Measurements from ENCODE around the gene JUND. TPM values are rescaled to one million over a fixed set of nuclear protein-coding genes. Genes with fewer than 3 reads are reported as not detected.

JUND gene
- total RNA-seq, 2 donors from 2014 or later: 643 to 922 TPM

GRCh38 chr19:18234194-18234593, 47.2 kb downstream of the JUND start:
- no peaks in the 10 kb centered on the region for H3K27me3 ChIP-seq (replicated peaks; ENCODE audit: insufficient read depth)
- no peak overlapping the region for H3K4me3 ChIP-seq
- no peak overlapping the region for H3K27ac ChIP-seq
- no peak for TF ChIP-seq CTCF (IDR thresholded peaks at IDR 0.05)
- H3K4me1 ChIP-seq (ENCODE audit: control insufficient read depth in 1 of 2, low read depth in 2 of 2): no peaks in the 10 kb centered on the region
- DNase-seq (ENCODE audit: low spot score): no peak
- peaks cover 6% of the 10 kb centered on the region for H3K9me3 ChIP-seq
- no peak for ATAC-seq (ENCODE audit: insufficient number of reproducible peaks, low FRiP score, low read depth)
- H3K36me3 ChIP-seq: no peaks in the 10 kb centered on the region

- TF ChIP-seq CTCF (IDR thresholded peaks at IDR 0.05): no peak
- DNase-seq (ENCODE audit: low spot score) (no peak), ATAC-seq (ENCODE audit: insufficient number of reproducible peaks, low FRiP score, low read depth) (no peak)
- no peak overlapping the region for H3K4me3 ChIP-seq
- no peaks in the 10 kb centered on the region for H3K27me3 ChIP-seq (replicated peaks; ENCODE audit: insufficient read depth)
- H3K9me3 ChIP-seq: peaks cover 6% of the 10 kb centered on the region
- H3K27ac ChIP-seq: no peak overlapping the region
- H3K4me1 ChIP-seq (ENCODE audit: control insufficient read depth in 1 of 2, low read depth in 2 of 2): no peaks in the 10 kb centered on the region
- H3K36me3 ChIP-seq: no peaks in the 10 kb centered on the region
These were observed 48.1 kb downstream of the JUND start for GRCh38 chr19:18233224-18233825.

- no peak overlapping the region for H3K4me3 ChIP-seq
- H3K27me3 ChIP-seq (replicated peaks; ENCODE audit: insufficient read depth): no peaks in the 10 kb centered on the region
- H3K4me1 ChIP-seq (ENCODE audit: control insufficient read depth in 1 of 2, low read depth in 2 of 2): peaks cover 0 to 5% of the 10 kb centered on the region in 2 donors
- peaks cover 6% of the 10 kb centered on the region for H3K9me3 ChIP-seq
- no peak overlapping the region for H3K27ac ChIP-seq
- H3K36me3 ChIP-seq: no peaks in the 10 kb centered on the region
- DNase-seq (ENCODE audit: low spot score) (no peak), ATAC-seq (ENCODE audit: insufficient number of reproducible peaks, low FRiP score, low read depth) (no peak)
- TF ChIP-seq CTCF (IDR thresholded peaks at IDR 0.05): no peak
These were observed 48.7 kb downstream of the JUND start for GRCh38 chr19:18232540-18233223.

- no peak overlapping the region for H3K27ac ChIP-seq
- H3K4me3 ChIP-seq: no peak overlapping the region
- DNase-seq (ENCODE audit: low spot score) (no peak), ATAC-seq (ENCODE audit: insufficient number of reproducible peaks, low FRiP score, low read depth) (no peak)
- H3K36me3 ChIP-seq: no peaks in the 10 kb centered on the region
- H3K9me3 ChIP-seq: peaks cover 6% of the 10 kb centered on the region
- H3K27me3 ChIP-seq (replicated peaks; ENCODE audit: insufficient read depth): peaks cover 4% of the 10 kb centered on the region
- peaks cover 0 to 5% of the 10 kb centered on the region in 2 donors for H3K4me1 ChIP-seq (ENCODE audit: control insufficient read depth in 1 of 2, low read depth in 2 of 2)
- TF ChIP-seq CTCF (IDR thresholded peaks at IDR 0.05): no peak
These were observed 49.6 kb downstream of the JUND start for GRCh38 chr19:18231775-18232174.

GRCh38 chr19:18230941-18231734, 50.3 kb downstream of the JUND start:
- H3K27ac ChIP-seq: no peak overlapping the region
- DNase-seq (ENCODE audit: low spot score): no peak
- H3K4me3 ChIP-seq: no peak overlapping the region
- no peak for ATAC-seq (ENCODE audit: insufficient number of reproducible peaks, low FRiP score, low read depth)
- peaks cover 6% of the 10 kb centered on the region for H3K9me3 ChIP-seq
- no peak for TF ChIP-seq CTCF (IDR thresholded peaks at IDR 0.05)
- H3K27me3 ChIP-seq (replicated peaks; ENCODE audit: insufficient read depth): peaks cover 6% of the 10 kb centered on the region
- no peaks in the 10 kb centered on the region for H3K36me3 ChIP-seq
- peaks cover 0 to 8% of the 10 kb centered on the region in 2 donors for H3K4me1 ChIP-seq (ENCODE audit: control insufficient read depth in 1 of 2, low read depth in 2 of 2)

Data from thoracic aorta (tissue), 2 donors.